HepG2 (cell line): ENCODE results near the gene VPS9D1. TPM values are rescaled to one million over a fixed set of nuclear protein-coding genes. Genes with fewer than 3 reads are reported as not detected.

ENCODE experiments used
- AGO1 ChIP-seq: fragments of 200-400 bp; formaldehyde crosslinking; IDR thresholded peaks from 2 replicates; pipeline ENCODE4 v1.6.1; 2017; ENCODE audit warnings: mild to moderate bottlenecking, low read depth, low read length, moderate library complexity; ENCODE audit not compliant: poor library complexity, severe bottlenecking
- CEBPG ChIP-seq: IDR thresholded peaks from 2 replicates; pipeline ENCODE4 v1.6.1; 2016
- DZIP1 ChIP-seq: sonication (generic); formaldehyde crosslinking; IDR thresholded peaks from 2 replicates; pipeline ENCODE4 v1.5.0; 2020; ENCODE audit warnings: mild to moderate bottlenecking, missing genetic modification reagents
- GABPA ChIP-seq, 2 experiments: IDR thresholded peaks; 2 replicates each; pipeline ENCODE4 v1.6.1; 2011 to 2016; ENCODE audit warnings: low read depth in 2 of 2, low read length in 1 of 2, missing biosample characterization in 1 of 2, missing genetic modification characterization in 1 of 2
- HOXA5 ChIP-seq: sonication (generic); formaldehyde crosslinking; IDR thresholded peaks from 2 replicates; pipeline ENCODE4 v1.4.0; 2020; ENCODE audit warnings: missing genetic modification reagents
- MLLT10 ChIP-seq: sonication (generic); formaldehyde crosslinking; IDR thresholded peaks from 2 replicates; pipeline ENCODE4 v1.4.0; 2020; ENCODE audit warnings: missing genetic modification reagents
- NFATC3 ChIP-seq: sonication (generic); formaldehyde crosslinking; IDR thresholded peaks from 2 replicates; pipeline ENCODE4 v1.5.1; 2020; ENCODE audit warnings: mild to moderate bottlenecking, missing genetic modification reagents
- PTBP1 ChIP-seq: fragments of 200-400 bp; formaldehyde crosslinking; IDR thresholded peaks from 2 replicates; pipeline ENCODE4 v1.6.1; 2018; ENCODE audit warnings: low read length, low read depth; ENCODE audit not compliant: poor library complexity, severe bottlenecking
- RNF2 ChIP-seq: fragments of 450-650 bp; conservative IDR thresholded peaks from 2 replicates; pipeline ENCODE4 v1.6.1; 2016; ENCODE audit warnings: low read depth
- SNAPC5 ChIP-seq: sonication (generic); formaldehyde crosslinking; IDR thresholded peaks from 2 replicates; pipeline ENCODE4 v1.8.1; 2023; ENCODE audit warnings: mild to moderate bottlenecking, missing genetic modification reagents, borderline replicate concordance
- SRSF1 ChIP-seq: fragments of 200-400 bp; formaldehyde crosslinking; optimal IDR thresholded peaks from 2 replicates; pipeline ENCODE3; 2017; ENCODE audit warnings: mild to moderate bottlenecking, low read depth, low read length, moderate library complexity
- SYNCRIP ChIP-seq: fragments of 200-400 bp; formaldehyde crosslinking; IDR thresholded peaks from 2 replicates; pipeline ENCODE4 v1.6.1; 2018; ENCODE audit warnings: mild to moderate bottlenecking, low read depth, low read length; ENCODE audit not compliant: insufficient read depth
- TEF ChIP-seq: sonication (generic); formaldehyde crosslinking; IDR thresholded peaks from 2 replicates; pipeline ENCODE4 v1.5.0; 2020; ENCODE audit warnings: missing genetic modification reagents
- TERF1 ChIP-seq: sonication (generic); formaldehyde crosslinking; IDR thresholded peaks from 2 replicates; pipeline ENCODE4 v1.8.0; 2022; ENCODE audit warnings: mild to moderate bottlenecking, missing genetic modification reagents, moderate library complexity
- ZBTB49 ChIP-seq: sonication (generic); formaldehyde crosslinking; IDR thresholded peaks from 2 replicates; pipeline ENCODE4 v1.4.0; 2020; ENCODE audit warnings: missing genetic modification reagents, borderline replicate concordance
- ZBTB7A ChIP-seq: sonication (generic); formaldehyde crosslinking; IDR thresholded peaks from 2 replicates; pipeline ENCODE4 v1.8.0; 2022; ENCODE audit warnings: mild to moderate bottlenecking, missing genetic modification reagents
- ZNF12 ChIP-seq: sonication (generic); formaldehyde crosslinking; IDR thresholded peaks from 2 replicates; pipeline ENCODE4 v1.5.0; 2020; ENCODE audit warnings: missing genetic modification reagents
- ZNF615 ChIP-seq: sonication (generic); formaldehyde crosslinking; IDR thresholded peaks from 2 replicates; pipeline ENCODE4 v1.5.0; 2020; ENCODE audit warnings: mild to moderate bottlenecking, missing genetic modification reagents, borderline replicate concordance
- ZNF770 ChIP-seq: sonication (generic); formaldehyde crosslinking; IDR thresholded peaks from 2 replicates; pipeline ENCODE4 v1.5.0; 2020; ENCODE audit warnings: mild to moderate bottlenecking, missing genetic modification reagents
- polyA plus RNA-seq, 8 experiments: library from polyadenylated mRNA; depleted of rRNA in 3 of 8; stranded (reverse) in 7 of 8; unstranded in 1 of 8; fragments of >200 nt; fragmentation: Illumina TruSeq in 4 of 8; extraction: Trizol in 4 of 8; gene quantifications; 2 replicates each; pipeline versions ENCODE4 v1.2.1 to v1.2.3, GENCODE V29; 2011 to 2016; ENCODE audit warnings: low read depth in 4 of 8, missing spikeins in 1 of 8, mixed read lengths in 1 of 8; ENCODE audit not compliant: insufficient read depth in 1 of 8
- total RNA-seq, 5 experiments: library from RNA; depleted of rRNA; stranded (reverse); fragments of >200 nt; fragmentation: Illumina TruSeq; extraction: Trizol; gene quantifications; 2 replicates each; pipeline ENCODE4 v1.2.3, GENCODE V29; 2016; ENCODE audit warnings: low read depth in 1 of 5

Gene VPS9D1
- total and polyA plus RNA-seq, 2 of the 13 experiments (the other 11 are each of a cell fraction or from before 2014, with no cell fraction given) = 10.1 to 13.2 TPM

- TF ChIP-seq TEF (0 out of 2 replicates have a peak, but pooled peaks have one; percentile 33), ZNF770 (CRISPR knock-in tag) (peak; percentile 79; the same call in 1 of the 2 replicates), GABPA (IDR thresholded peaks at IDR 0.05; ENCODE audit: low read depth, low read length) (peak; percentile 100), GABPA (CRISPR knock-in tag; IDR thresholded peaks at IDR 0.05; ENCODE audit: low read depth) (peak; percentile 90), NFATC3 (CRISPR knock-in tag) (0 out of 2 replicates have a peak, but pooled peaks have one; percentile 21), SRSF1 (peak; percentile 33), ZBTB7A (CRISPR knock-in tag) (peak; percentile 76; the same call in 1 of the 2 replicates), ZNF12 (CRISPR knock-in tag) (no peak), TERF1 (CRISPR knock-in tag) (peak; percentile 29; the same call in 1 of the 2 replicates), AGO1 (no peak), DZIP1 (CRISPR knock-in tag) (peak; percentile 64; the same call in 1 of the 2 replicates), PTBP1 (no peak), HOXA5 (peak; percentile 91), ZNF615 (no peak), SNAPC5 (peak; percentile 19; the same call in 1 of the 2 replicates), CEBPG (CRISPR knock-in tag) (peak; percentile 20; the same call in 1 of the 2 replicates), ZBTB49 (no peak), SYNCRIP (no peak), MLLT10 (CRISPR knock-in tag) (no peak), RNF2 (peak; percentile 45; the same call in 1 of the 2 replicates)
Observed at GRCh38 chr16:89720813-89721545, at the start of gene VPS9D1, which contains the start of gene ZNF276 (continued).
